Smooth muscle cell (in vitro differentiated cells): ENCODE measurements around the gene TINCR. TPM values are rescaled to one million over a fixed set of nuclear protein-coding genes. Genes with fewer than 3 reads are reported as not detected.

Experiments used
- DNase-seq: peaks from one replicate; lab custom pipeline; 2025; ENCODE audit not compliant: unreplicated experiment; lab: John Stamatoyannopoulos, UW
- H2AFZ ChIP-seq: fragments of 200-600 bp; sonication (generic); 2 replicates; pipeline ENCODE4 v1.6.0; 2016; ENCODE audit warnings: antibody characterized with exemption, low read depth, mild to moderate bottlenecking
- H3F3A ChIP-seq: fragments of 200-600 bp; sonication (generic); 2 replicates; pipeline ENCODE4 v1.6.0; 2017; ENCODE audit warnings: antibody characterized with exemption, low read depth
- H3K27ac ChIP-seq: fragments of 200-600 bp; sonication (generic); 2 replicates; pipeline ENCODE4 v1.5.1; 2016; ENCODE audit warnings: low read depth, mild to moderate bottlenecking
- H3K27me3 ChIP-seq: fragments of 200-600 bp; sonication (generic); 2 replicates; pipeline ENCODE4 v1.6.1; 2016; ENCODE audit warnings: low read depth, mild to moderate bottlenecking
- H3K36me3 ChIP-seq: fragments of 200-600 bp; sonication (generic); 2 replicates; pipeline ENCODE4 v1.5.1; 2016; ENCODE audit warnings: low read depth
- H3K4me1 ChIP-seq: fragments of 200-600 bp; sonication (generic); 2 replicates; pipeline ENCODE4 v1.5.1; 2016; ENCODE audit warnings: low read depth
- H3K4me2 ChIP-seq: fragments of 200-600 bp; sonication (generic); 2 replicates; pipeline ENCODE4 v1.6.0; 2016; ENCODE audit warnings: mild to moderate bottlenecking
- H3K4me3 ChIP-seq: fragments of 200-600 bp; sonication (generic); 2 replicates; pipeline ENCODE4 v1.5.1; 2016; ENCODE audit warnings: mild to moderate bottlenecking
- H3K79me2 ChIP-seq: fragments of 200-600 bp; sonication (generic); 2 replicates; pipeline ENCODE4 v1.6.0; 2016; ENCODE audit warnings: low read depth, mild to moderate bottlenecking
- H3K9ac ChIP-seq: fragments of 200-600 bp; sonication (generic); 2 replicates; pipeline ENCODE4 v1.6.0; 2016; ENCODE audit warnings: low read depth
- H3K9me3 ChIP-seq: fragments of 200-600 bp; sonication (generic); replicated peaks from 2 replicates; pipeline ENCODE4 v1.5.1; 2016; ENCODE audit warnings: low read depth
- H4K20me1 ChIP-seq: fragments of 200-600 bp; sonication (generic); 2 replicates; pipeline ENCODE4 v1.6.0; 2016; ENCODE audit warnings: low read depth
- CTCF ChIP-seq: fragments of 200-600 bp; sonication (generic); IDR thresholded peaks from 2 replicates; pipeline ENCODE4 v1.5.1; 2017; ENCODE audit warnings: borderline replicate concordance, mild to moderate bottlenecking, antibody characterized with exemption; ENCODE audit not compliant: insufficient read depth, poor library complexity, severe bottlenecking
- WGBS: methylation state at CpG from one replicate; pipeline ENCODE4 v1.1.7; 2016; ENCODE audit warnings: low lambda C conversion rate; 5-methylcytosine and 5-hydroxymethylcytosine counted together
- polyA plus RNA-seq: library from polyadenylated mRNA; unstranded; fragments of >200 nt; fragmentation: Nextera tagmentation; extraction: Ambion mirVana; gene quantifications from 2 replicates; pipeline ENCODE4 v1.2.1, GENCODE V29; 2016
- total RNA-seq: library from RNA; depleted of rRNA; stranded (reverse); fragments of >200 nt; gene quantifications from 2 replicates; pipeline ENCODE4 v1.2.3, GENCODE V29; 2014

Gene TINCR
- total and polyA plus RNA-seq, 2 experiments from 2014 or later: 2.2 to 2.9 TPM

GRCh38 chr19:5588441-5588840, 20.7 kb upstream of the TINCR start:
- Histone ChIP-seq H3K36me3 (peaks cover 4% of the 10 kb centered on the region), H3K9ac (no peak overlapping the region), H3K4me2 (no peak overlapping the region), H3K9me3 (no peaks in the 10 kb centered on the region), H4K20me1 (peaks cover 21% of the 10 kb centered on the region), H3K4me3 (no peak overlapping the region), H3K27ac (no peak overlapping the region), H3K4me1 (peaks cover 13% of the 10 kb centered on the region), H3K79me2 (no peaks in the 10 kb centered on the region), H3F3A (no peaks in the 10 kb centered on the region), H2AFZ (no peak overlapping the region), H3K27me3 (no peaks in the 10 kb centered on the region)
- TF ChIP-seq CTCF: no peak
- no peak for DNase-seq
- 94% methylated on average over 10 of the region's 10 CpGs for WGBS

GRCh38 chr19:5587661-5588060, 19.9 kb upstream of the TINCR start:
- Histone ChIP-seq H3K4me3 (no peak overlapping the region), H3K27me3 (no peaks in the 10 kb centered on the region), H3K4me2 (no peak overlapping the region), H3K27ac (no peak overlapping the region), H3K9ac (no peak overlapping the region), H2AFZ (no peak overlapping the region), H3K79me2 (no peaks in the 10 kb centered on the region), H3F3A (no peaks in the 10 kb centered on the region), H3K9me3 (no peaks in the 10 kb centered on the region), H3K36me3 (peaks cover 4% of the 10 kb centered on the region), H3K4me1 (peaks cover 13% of the 10 kb centered on the region), H4K20me1 (peaks cover 21% of the 10 kb centered on the region)
- no peak for DNase-seq
- TF ChIP-seq CTCF: no peak
- WGBS: 97% methylated on average over 23 of the region's 23 CpGs

GRCh38 chr19:5587071-5587455, 19.3 kb upstream of the TINCR start:
- no peaks in the 10 kb centered on the region for H3F3A ChIP-seq
- H3K4me1 ChIP-seq: peaks cover 13% of the 10 kb centered on the region
- H3K4me3 ChIP-seq: no peak overlapping the region
- H2AFZ ChIP-seq: no peak overlapping the region
- no peak for DNase-seq
- no peak overlapping the region for H3K4me2 ChIP-seq
- H4K20me1 ChIP-seq: peaks cover 21% of the 10 kb centered on the region
- TF ChIP-seq CTCF: no peak
- H3K9ac ChIP-seq: no peak overlapping the region
- WGBS: over 99% methylated on average over 16 of the region's 16 CpGs
- H3K27me3 ChIP-seq: no peaks in the 10 kb centered on the region
- no peaks in the 10 kb centered on the region for H3K36me3 ChIP-seq
- no peaks in the 10 kb centered on the region for H3K79me2 ChIP-seq
- H3K9me3 ChIP-seq: no peaks in the 10 kb centered on the region
- no peak overlapping the region for H3K27ac ChIP-seq

GRCh38 chr19:5586300-5587070, 18.7 kb upstream of the TINCR start:
- H3K4me2 ChIP-seq: no peak overlapping the region
- no peak overlapping the region for H3K27ac ChIP-seq
- H3K9ac ChIP-seq: no peak overlapping the region
- peaks cover 13% of the 10 kb centered on the region for H3K4me1 ChIP-seq
- no peak overlapping the region for H3K4me3 ChIP-seq
- no peak for DNase-seq
- no peaks in the 10 kb centered on the region for H3K79me2 ChIP-seq
- no peaks in the 10 kb centered on the region for H3K9me3 ChIP-seq
- peaks cover 21% of the 10 kb centered on the region for H4K20me1 ChIP-seq
- TF ChIP-seq CTCF: no peak
- no peak overlapping the region for H2AFZ ChIP-seq
- 89% methylated on average over 26 of the region's 26 CpGs for WGBS
- no peaks in the 10 kb centered on the region for H3K27me3 ChIP-seq
- no peaks in the 10 kb centered on the region for H3K36me3 ChIP-seq
- H3F3A ChIP-seq: no peaks in the 10 kb centered on the region
